ENCODE measurements around the gene CCDC127. TPM values are rescaled to one million over a fixed set of nuclear protein-coding genes. Genes with fewer than 3 reads are reported as not detected.

CCDC127 gene
- total RNA-seq, 1 experiment from 2014 or later: 4.5 TPM

DNA sequence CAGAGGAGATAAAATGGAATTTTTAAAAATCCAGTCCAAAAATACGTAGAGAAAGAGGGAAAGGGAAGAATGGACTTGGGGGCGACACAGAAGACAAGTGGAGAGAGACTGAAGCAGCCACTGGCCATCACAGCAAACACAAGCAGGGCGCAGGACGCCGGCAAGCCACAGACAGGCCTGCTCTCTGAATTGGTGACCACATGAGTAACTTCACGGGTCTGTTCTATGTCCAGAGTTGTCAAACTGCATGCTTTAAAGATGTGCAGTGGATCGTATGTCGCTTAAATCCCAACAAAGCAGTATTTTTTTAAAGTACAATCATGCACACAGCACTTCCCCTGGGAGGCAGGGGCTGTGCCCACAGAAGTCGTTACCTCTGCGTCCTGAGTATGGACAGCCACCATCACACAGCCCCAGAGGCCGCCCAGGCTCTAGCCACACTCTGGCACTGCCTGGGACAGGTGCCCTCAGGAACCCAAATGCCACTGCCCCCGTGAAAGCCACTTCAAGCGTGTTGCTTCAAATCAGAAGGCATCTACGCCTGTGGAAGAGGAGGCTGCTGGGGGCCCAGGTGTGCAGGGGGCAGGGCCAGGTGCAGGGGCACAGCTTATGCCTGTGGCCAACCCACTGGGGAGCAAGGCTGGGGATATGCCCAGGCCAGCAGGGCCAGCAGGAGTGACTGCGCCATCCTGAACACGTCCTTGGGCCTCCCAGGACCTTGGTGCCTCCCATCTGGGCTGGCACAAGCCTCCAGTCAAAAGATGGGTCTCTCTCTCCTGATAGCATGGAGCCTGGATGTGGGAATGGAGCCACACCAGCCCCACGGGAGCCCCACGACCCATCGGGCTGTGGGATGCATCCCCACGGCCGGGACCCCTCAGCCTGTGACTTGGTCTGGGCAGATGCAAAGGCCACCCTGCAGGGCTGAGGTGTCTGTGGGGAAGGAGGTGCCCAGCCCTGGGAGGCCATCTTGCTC, 32.6 kb downstream of the CCDC127 start:
- in situ Hi-C loops (cut with HindIII; ENCODE audit: low pct_unique_long_range_greater_than_20kb, low sequenced_read_pairs): no loop called here
- no peak for DNase-seq (ENCODE audit: low read depth)

DNA sequence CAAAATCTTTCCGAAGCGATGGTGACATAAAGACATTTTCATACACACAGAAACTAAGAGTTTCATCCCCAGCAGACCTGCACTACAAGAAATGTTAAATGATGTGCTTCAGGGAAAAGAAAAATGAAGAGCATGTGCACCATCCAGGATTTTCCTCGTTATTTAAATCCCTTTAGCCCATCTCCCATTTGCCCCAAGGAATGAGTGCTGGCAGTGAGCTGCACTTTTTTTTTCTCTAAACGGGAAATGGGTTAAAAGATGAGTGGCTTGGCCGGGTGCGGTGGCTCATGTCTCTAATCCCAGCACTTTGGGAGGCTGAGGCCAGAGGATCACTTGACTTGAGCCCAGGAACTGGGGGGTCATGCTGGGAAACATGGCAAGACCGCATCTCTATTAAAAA, 33.5 kb downstream of the CCDC127 start:
- no peak for DNase-seq (ENCODE audit: low read depth)
- in situ Hi-C loops (cut with HindIII; ENCODE audit: low pct_unique_long_range_greater_than_20kb, low sequenced_read_pairs): no loop called here

DNA sequence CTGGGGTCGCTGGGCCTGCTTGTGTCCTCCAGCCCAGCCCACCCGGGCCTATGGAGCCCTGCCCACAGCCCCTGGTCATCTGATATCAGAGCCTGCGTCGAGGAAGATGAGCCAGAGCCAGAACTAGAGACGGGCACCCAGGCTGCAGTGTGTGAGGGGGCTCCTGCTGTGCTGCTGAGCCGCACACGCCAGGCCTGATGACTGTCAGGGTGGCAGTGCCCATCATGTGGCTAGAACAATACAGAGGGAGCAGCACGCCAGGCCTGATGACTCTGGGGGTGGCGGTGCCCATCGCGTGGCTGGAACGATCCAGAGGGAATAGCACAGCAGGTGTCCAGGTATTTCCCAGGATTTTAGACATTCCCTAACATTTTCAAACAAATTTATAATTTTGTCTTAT, 35.8 kb downstream of the CCDC127 start:
- no peak for DNase-seq (ENCODE audit: low read depth)
- in situ Hi-C loops (cut with HindIII; ENCODE audit: low pct_unique_long_range_greater_than_20kb, low sequenced_read_pairs): no loop called here

- in situ Hi-C loops (cut with HindIII; ENCODE audit: low pct_unique_long_range_greater_than_20kb, low sequenced_read_pairs): no loop called here
Observed at GRCh38 chr5:181566-181965, 36.4 kb downstream of the CCDC127 start.

GRCh38 chr5:181160-181559, 36.8 kb downstream of the CCDC127 start:
- in situ Hi-C loops (cut with HindIII; ENCODE audit: low pct_unique_long_range_greater_than_20kb, low sequenced_read_pairs): no loop called here
- DNase-seq (ENCODE audit: low read depth): no peak

More at GRCh38 chr5:181566-181965, 36.4 kb downstream of the CCDC127 start:
- no peak for DNase-seq (ENCODE audit: low read depth)

GRCh38 chr5:180286-180918, 37.6 kb downstream of the CCDC127 start:
- DNase-seq (ENCODE audit: low read depth): no peak
- in situ Hi-C loops (cut with HindIII; ENCODE audit: low pct_unique_long_range_greater_than_20kb, low sequenced_read_pairs): no loop called here

- in situ Hi-C loops (cut with HindIII; ENCODE audit: low pct_unique_long_range_greater_than_20kb, low sequenced_read_pairs): no loop called here
- DNase-seq (ENCODE audit: low read depth): no peak
Observed at GRCh38 chr5:179401-179800, 38.6 kb downstream of the CCDC127 start.

DNA sequence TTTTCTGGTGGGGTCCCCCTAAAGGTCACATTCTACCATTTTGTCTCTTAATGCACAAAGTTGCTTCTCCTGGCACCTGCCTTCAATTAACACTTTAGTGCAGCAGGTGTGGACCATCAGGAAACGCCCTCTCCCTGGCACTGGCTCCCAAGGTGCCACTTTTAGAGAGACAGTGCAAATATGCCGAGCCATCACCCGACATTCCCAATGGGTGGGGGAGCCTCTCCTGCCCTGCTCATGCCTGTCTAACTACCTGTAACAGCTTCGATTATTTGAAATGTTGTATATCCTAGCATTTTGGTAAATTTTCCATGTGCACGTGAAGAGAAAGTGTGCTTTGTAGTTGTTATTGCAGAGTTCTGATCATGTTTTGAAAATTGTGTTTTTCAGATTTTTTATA, 39.8 kb downstream of the CCDC127 start:
- in situ Hi-C loops (cut with HindIII; ENCODE audit: low pct_unique_long_range_greater_than_20kb, low sequenced_read_pairs): no loop called here
- no peak for DNase-seq (ENCODE audit: low read depth)

DNA sequence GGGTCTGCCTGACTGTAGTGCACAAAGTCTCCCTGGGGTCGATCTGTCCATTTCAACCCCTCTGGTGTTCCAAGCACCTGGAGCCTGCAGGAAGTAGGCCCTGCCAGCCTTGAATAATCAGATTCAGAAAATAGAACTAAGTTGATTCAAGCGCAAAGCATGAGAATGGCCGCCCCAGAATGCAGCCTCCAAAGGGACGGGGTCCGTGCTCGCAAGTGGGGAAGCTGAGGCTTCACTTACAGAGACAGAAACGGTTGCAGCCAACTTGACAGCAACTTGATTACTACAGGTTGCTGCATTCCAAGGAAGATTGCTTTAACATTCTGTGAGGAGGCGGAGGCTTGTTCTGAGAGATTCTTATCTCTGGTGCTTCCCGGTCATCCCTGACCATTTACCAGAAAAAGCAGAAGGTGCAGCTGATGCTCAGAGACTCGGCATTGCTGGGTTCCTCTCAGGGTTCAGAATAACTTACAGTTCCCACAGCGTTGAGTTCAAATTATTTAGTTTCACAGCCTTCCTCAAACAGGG, 41.6 kb downstream of the CCDC127 start:
- in situ Hi-C loops (cut with HindIII; ENCODE audit: low pct_unique_long_range_greater_than_20kb, low sequenced_read_pairs): no loop called here
- no peak for DNase-seq (ENCODE audit: low read depth)

- DNase-seq (ENCODE audit: low read depth): no peak
- in situ Hi-C loops (cut with HindIII; ENCODE audit: low pct_unique_long_range_greater_than_20kb, low sequenced_read_pairs): no loop called here
Observed at GRCh38 chr5:174876-175465, 43.0 kb downstream of the CCDC127 start.

GRCh38 chr5:174291-174600, 43.7 kb downstream of the CCDC127 start:
- in situ Hi-C loops (cut with HindIII; ENCODE audit: low pct_unique_long_range_greater_than_20kb, low sequenced_read_pairs): no loop called here
- DNase-seq (ENCODE audit: low read depth): no peak

DNA sequence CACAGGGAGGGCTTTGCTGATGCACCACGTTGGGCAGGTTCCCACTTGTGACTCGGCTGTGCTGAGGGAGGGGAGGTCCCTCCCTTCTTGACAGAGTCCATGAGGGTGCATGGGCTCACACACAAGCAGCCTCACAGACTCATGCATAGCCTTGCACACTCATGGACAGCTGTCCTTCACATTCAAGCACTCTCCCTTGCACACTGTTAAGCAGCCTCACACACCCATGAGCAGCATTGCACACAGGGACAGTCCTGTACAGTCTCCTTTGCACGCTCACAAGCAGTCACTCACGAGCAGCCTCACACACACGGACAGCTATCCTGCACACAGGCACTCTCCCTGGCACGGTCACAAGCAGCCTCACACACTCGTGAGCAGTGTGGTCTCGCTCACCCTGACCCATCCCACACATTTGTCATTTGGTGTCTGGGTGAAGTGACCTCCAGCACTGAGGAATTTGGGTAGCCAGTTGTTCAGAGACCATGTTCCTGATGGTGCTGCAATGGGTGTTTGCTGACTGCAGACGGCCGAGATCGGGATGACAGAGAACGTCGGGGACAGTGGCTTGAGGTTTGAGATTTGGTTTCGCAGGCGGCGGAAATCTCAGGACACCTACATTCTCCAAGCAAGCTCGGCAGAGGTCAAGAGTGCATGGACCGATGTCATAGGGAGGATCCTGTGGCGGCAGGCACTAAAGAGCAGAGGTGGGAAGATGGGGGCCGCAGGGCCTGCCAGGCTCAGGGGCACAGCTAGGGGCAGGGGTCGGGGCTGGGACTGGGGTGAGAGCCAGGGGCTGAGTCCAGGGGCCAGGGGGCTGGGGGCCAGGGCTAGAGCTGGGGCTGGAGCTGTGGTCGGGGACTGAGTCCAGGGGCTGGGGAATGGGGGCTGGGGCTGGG, 44.3 kb downstream of the CCDC127 start:
- in situ Hi-C loops (cut with HindIII; ENCODE audit: low pct_unique_long_range_greater_than_20kb, low sequenced_read_pairs): no loop called here
- no peak for DNase-seq (ENCODE audit: low read depth)

- DNase-seq (ENCODE audit: low read depth): no peak
- in situ Hi-C loops (cut with HindIII; ENCODE audit: low pct_unique_long_range_greater_than_20kb, low sequenced_read_pairs): no loop called here
Observed at GRCh38 chr5:172841-173251, 45.1 kb downstream of the CCDC127 start.

GRCh38 chr5:172421-172820, 45.5 kb downstream of the CCDC127 start:
- in situ Hi-C loops (cut with HindIII; ENCODE audit: low pct_unique_long_range_greater_than_20kb, low sequenced_read_pairs): no loop called here
- DNase-seq (ENCODE audit: low read depth): no peak

DNA sequence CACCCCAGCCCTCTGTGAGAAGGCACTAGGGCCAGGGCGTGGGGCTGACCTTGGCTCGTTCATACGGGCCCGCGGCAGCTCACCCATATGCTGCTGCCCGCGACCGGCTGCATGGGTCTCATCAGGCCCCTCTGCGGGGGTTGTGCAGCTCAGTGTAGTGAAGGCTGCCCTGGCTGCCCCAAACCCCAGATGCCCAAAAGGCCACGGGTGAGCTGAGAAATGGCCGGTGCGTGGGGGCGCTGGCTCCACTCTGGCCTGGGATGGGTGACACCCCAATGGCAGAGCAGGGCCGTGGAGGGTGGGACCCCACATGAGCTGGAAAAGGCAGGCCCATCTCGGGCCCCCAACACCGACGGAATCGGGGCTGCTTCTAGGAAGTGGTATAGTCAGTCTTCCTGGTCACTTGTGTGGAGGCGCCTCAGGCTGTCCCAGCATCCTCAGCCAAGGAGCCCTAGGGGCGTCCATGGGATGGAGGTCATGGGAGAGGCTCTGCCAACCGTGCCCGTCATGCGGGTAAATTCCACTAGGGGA, 46.1 kb downstream of the CCDC127 start:
- in situ Hi-C loops (cut with HindIII; ENCODE audit: low pct_unique_long_range_greater_than_20kb, low sequenced_read_pairs): no loop called here

GRCh38 chr5:170971-171800, 46.8 kb downstream of the CCDC127 start:
- in situ Hi-C loops (cut with HindIII; ENCODE audit: low pct_unique_long_range_greater_than_20kb, low sequenced_read_pairs): no loop called here
- DNase-seq (ENCODE audit: low read depth): no peak

More for the DNA sequence above, 46.1 kb downstream of the CCDC127 start:
- no peak for DNase-seq (ENCODE audit: low read depth)

- in situ Hi-C loops (cut with HindIII; ENCODE audit: low pct_unique_long_range_greater_than_20kb, low sequenced_read_pairs): no loop called here
- DNase-seq (ENCODE audit: low read depth): no peak
Observed at GRCh38 chr5:169728-170094, 48.2 kb downstream of the CCDC127 start.

Measured in Caki2 (cell line).